H9 (cell line): ENCODE data around the gene ANAPC16. TPM values are rescaled to one million over a fixed set of nuclear protein-coding genes. Genes with fewer than 3 reads are reported as not detected.

Experiments
- DNase-seq: peaks from one replicate; pipeline ENCODE4 v3.0.0-alpha.2; 2017
- H2AFZ ChIP-seq: one replicate; pipeline ENCODE4 v1.6.1; 2013; ENCODE audit warnings: mild to moderate bottlenecking, low read length, control low read depth, moderate library complexity
- H2AK5ac ChIP-seq: 2 replicates; pipeline ENCODE4 v1.6.1; 2013; ENCODE audit warnings: low read length, control low read depth, mixed read lengths; ENCODE audit not compliant: insufficient read length
- H2BK120ac ChIP-seq: one replicate; pipeline ENCODE4 v1.6.1; 2013; ENCODE audit warnings: low read depth, mild to moderate bottlenecking, low read length, control low read depth, inconsistent platforms; ENCODE audit not compliant: poor library complexity, severe bottlenecking
- H2BK12ac ChIP-seq: 2 replicates; pipeline ENCODE4 v1.6.1; 2013; ENCODE audit warnings: low read length, control low read depth, mixed read lengths, low read depth; ENCODE audit not compliant: insufficient read length
- H2BK15ac ChIP-seq: 2 replicates; pipeline ENCODE4 v1.6.1; 2013; ENCODE audit warnings: low read depth, low read length, control low read depth
- H2BK20ac ChIP-seq: one replicate; pipeline ENCODE4 v1.6.1; 2013; ENCODE audit warnings: low read depth, mild to moderate bottlenecking, low read length, control low read depth, inconsistent platforms; ENCODE audit not compliant: poor library complexity, severe bottlenecking
- H2BK5ac ChIP-seq: 2 replicates; pipeline ENCODE4 v1.6.1; 2013; ENCODE audit warnings: low read length, control low read depth, mixed read lengths; ENCODE audit not compliant: insufficient read length
- H3K14ac ChIP-seq: 2 replicates; pipeline ENCODE4 v1.6.1; 2013; ENCODE audit warnings: low read length, control low read depth; ENCODE audit not compliant: insufficient read depth
- H3K18ac ChIP-seq: 2 replicates; pipeline ENCODE4 v1.6.1; 2013; ENCODE audit warnings: low read depth, mild to moderate bottlenecking, mixed read lengths, low read length, control low read depth; ENCODE audit not compliant: insufficient read length
- H3K23ac ChIP-seq: 2 replicates; pipeline ENCODE4 v1.6.1; 2013; ENCODE audit warnings: low read length, control low read depth, mixed read lengths, low read depth; ENCODE audit not compliant: insufficient read length
- H3K23me2 ChIP-seq: 2 replicates; pipeline ENCODE4 v1.6.1; 2013; ENCODE audit warnings: low read depth, mild to moderate bottlenecking, mixed read lengths, low read length, control low read depth; ENCODE audit not compliant: insufficient read length, poor library complexity, severe bottlenecking
- H3K27ac ChIP-seq: 2 replicates; pipeline ENCODE4 v1.5.1; 2013; ENCODE audit warnings: low read length, control low read depth, mixed read lengths, low read depth; ENCODE audit not compliant: insufficient read length
- H3K27me3 ChIP-seq: 2 replicates; pipeline ENCODE4 v1.6.1; 2013; ENCODE audit warnings: low read length, control low read depth, inconsistent platforms; ENCODE audit not compliant: insufficient read depth
- H3K4ac ChIP-seq: 2 replicates; pipeline ENCODE4 v1.6.1; 2013; ENCODE audit warnings: low read depth, mild to moderate bottlenecking, control low read depth, inconsistent platforms, low read length, moderate library complexity
- H3K4me1 ChIP-seq: 2 replicates; pipeline ENCODE4 v1.6.1; 2013; ENCODE audit warnings: low read length, control low read depth, inconsistent platforms; ENCODE audit not compliant: insufficient read depth
- H3K4me2 ChIP-seq: 2 replicates; pipeline ENCODE4 v1.6.1; 2013; ENCODE audit warnings: low read length, control low read depth, mixed read lengths; ENCODE audit not compliant: insufficient read length, insufficient read depth
- H3K56ac ChIP-seq: 2 replicates; pipeline ENCODE4 v1.6.1; 2013; ENCODE audit warnings: low read depth, mild to moderate bottlenecking, mixed read lengths, low read length, control low read depth; ENCODE audit not compliant: insufficient read length
- H3K79me1 ChIP-seq: 2 replicates; pipeline ENCODE4 v1.6.1; 2013; ENCODE audit warnings: low read depth, mild to moderate bottlenecking, moderate library complexity, low read length, control low read depth, inconsistent platforms; ENCODE audit not compliant: insufficient read depth, poor library complexity, severe bottlenecking
- H3K79me2 ChIP-seq: 2 replicates; pipeline ENCODE4 v1.6.1; 2013; ENCODE audit warnings: low read length, control low read depth, inconsistent platforms; ENCODE audit not compliant: insufficient read depth
- H3K9ac ChIP-seq: 2 replicates; pipeline ENCODE4 v1.6.1; 2013; ENCODE audit warnings: low read length, control low read depth, mixed read lengths; ENCODE audit not compliant: insufficient read length; ENCODE audit errors: extremely low read depth
- H3K9me3 ChIP-seq: one replicate; pipeline ENCODE4 v1.6.1; 2013; ENCODE audit warnings: low read depth, low read length, inconsistent platforms; ENCODE audit not compliant: control insufficient read depth
- H3T11ph ChIP-seq: one replicate; pipeline ENCODE4 v1.6.1; 2013; ENCODE audit warnings: mild to moderate bottlenecking, low read length, control low read depth, inconsistent platforms
- H4K20me1 ChIP-seq: one replicate; pipeline ENCODE4 v1.6.1; 2013; ENCODE audit not compliant: control insufficient read depth, insufficient read length, insufficient read depth
- H4K5ac ChIP-seq: 2 replicates; pipeline ENCODE4 v1.6.1; 2013; ENCODE audit warnings: low read depth, mild to moderate bottlenecking, mixed read lengths, low read length, control low read depth; ENCODE audit not compliant: insufficient read length
- H4K8ac ChIP-seq: replicated peaks from 2 replicates; pipeline ENCODE4 v1.6.1; 2013; ENCODE audit warnings: low read length, control low read depth, mixed read lengths, low read depth; ENCODE audit not compliant: insufficient read length
- H4K91ac ChIP-seq: 2 replicates; pipeline ENCODE4 v1.6.1; 2013; ENCODE audit warnings: low read depth, mild to moderate bottlenecking, moderate library complexity, mixed read lengths, low read length, control low read depth; ENCODE audit not compliant: insufficient read length
- H3K27ac Mint-ChIP-seq, 3 experiments: 2 replicates in 2 of 3; 3 replicates in 1 of 3; pipeline ENCODE4 v1.8.0; 2020 to 2021; ENCODE audit warnings: mixed read lengths in 3 of 3, mild to moderate bottlenecking in 1 of 3, moderate library complexity in 1 of 3
- H3K27me3 Mint-ChIP-seq: 2 replicates; pipeline ENCODE4 v1.8.0; 2021; ENCODE audit warnings: low read depth, mild to moderate bottlenecking, moderate library complexity, mixed read lengths
- H3K36me3 Mint-ChIP-seq, 3 experiments: 2 replicates in 2 of 3; 3 replicates in 1 of 3; pipeline ENCODE4 v1.8.0; 2020 to 2021; ENCODE audit warnings: low read depth in 3 of 3, mixed read lengths in 3 of 3; ENCODE audit not compliant: insufficient read depth in 1 of 3
- H3K4me1 Mint-ChIP-seq, 2 experiments: 2 replicates each; pipeline ENCODE4 v1.8.0; 2020; ENCODE audit warnings: mixed read lengths in 2 of 2
- H3K4me3 Mint-ChIP-seq, 2 experiments: 2 replicates in 1 of 2; 3 replicates in 1 of 2; pipeline ENCODE4 v1.8.0; 2020 to 2021; ENCODE audit warnings: mild to moderate bottlenecking in 2 of 2, mixed read lengths in 2 of 2, moderate library complexity in 1 of 2
- H3K9me3 Mint-ChIP-seq, 2 experiments: 2 replicates in 1 of 2; 3 replicates in 1 of 2; pipeline ENCODE4 v1.8.0; 2020; ENCODE audit warnings: mild to moderate bottlenecking in 2 of 2, mixed read lengths in 2 of 2, moderate library complexity in 1 of 2
- CTCF ChIP-seq: fragments of 200-600 bp; sonication (generic); conservative IDR thresholded peaks from 3 replicates; pipeline ENCODE4 v1.8.0; 2021; ENCODE audit warnings: antibody characterized with exemption, mild to moderate bottlenecking
- WGBS: extraction: QIAGEN DNeasy Blood & Tissue Kit; methylation state at CpG from one replicate; pipeline ENCODE4 v1.1.7; 2013; ENCODE audit warnings: missing lambda C conversion rate, low lambda C conversion rate, mixed read lengths; ENCODE audit not compliant: insufficient read length; ENCODE audit errors: extremely low coverage; 5-methylcytosine and 5-hydroxymethylcytosine counted together
- total RNA-seq: library from RNA; stranded (reverse); gene quantifications from 2 replicates; pipeline ENCODE4 v1.2.1, GENCODE V29; 2021

ANAPC16 gene
- total RNA-seq, 1 experiment from 2014 or later = 66.6 TPM

GRCh38 chr10:72184156-72184555, 31.7 kb upstream of the ANAPC16 start:
- Histone ChIP-seq H4K91ac (no peak overlapping the region), H3K79me1 (no peaks in the 10 kb centered on the region), H4K5ac (no peak overlapping the region), H3K4ac (no peak overlapping the region), H3K79me2 (no peaks in the 10 kb centered on the region), H3K9ac (no peak overlapping the region), H3K4me2 (no peak overlapping the region), H3K27ac (no peak overlapping the region), H3K23me2 (no peaks in the 10 kb centered on the region), H4K20me1 (no peaks in the 10 kb centered on the region), H4K8ac (no peak overlapping the region), H3K18ac (no peak overlapping the region), H3K56ac (no peak overlapping the region), H2BK120ac (no peak overlapping the region), H3K23ac (no peak overlapping the region), H3K27me3 (no peaks in the 10 kb centered on the region), H3K14ac (no peak overlapping the region), H2AFZ (no peak overlapping the region), H2BK20ac (no peak overlapping the region), H2BK15ac (no peak overlapping the region), H2BK12ac (no peak overlapping the region), H2BK5ac (no peak overlapping the region), H2AK5ac (no peak overlapping the region), H3T11ph (no peak overlapping the region), H3K9me3 (peaks cover 7% of the 10 kb centered on the region), H3K4me1 (no peaks in the 10 kb centered on the region)
- WGBS = no CpG with 5 or more reads among the region's 2 CpGs
- no peak for DNase-seq
- Mint-ChIP-seq H3K27me3 (no peaks in the 10 kb centered on the region), H3K4me3 (no peak overlapping the region), H3K9me3 (peaks cover 15 to 16% of the 10 kb centered on the region in 2 experiments), H3K27ac (no peak overlapping the region), H3K4me1 (no peaks in the 10 kb centered on the region), H3K36me3 (peaks cover 21 to 42% (median 32%) of the 10 kb centered on the region in 3 experiments)
- TF ChIP-seq CTCF = no peak
